Upper lobe of right lung (tissue), 1 donor: ENCODE data around the gene OSBPL10. TPM values are rescaled to one million over a fixed set of nuclear protein-coding genes. Genes with fewer than 3 reads are reported as not detected.

Experiments used
- ATAC-seq: fragments of 200-7000 bp; cut with Tn5 transposase; one replicate; pipeline ENCODE4 v1.9.1; 2020; ENCODE audit warnings: mild to moderate bottlenecking, moderate library complexity
- DNase-seq: peaks from one replicate; pipeline ENCODE4 v3.0.0-alpha.2; 2020
- H3K27ac ChIP-seq: fragments of 200-600 bp; one replicate; pipeline ENCODE4 v1.8.0; 2022
- H3K27me3 ChIP-seq: fragments of 200-600 bp; one replicate; pipeline ENCODE4 v1.8.0; 2022; ENCODE audit warnings: mild to moderate bottlenecking
- H3K36me3 ChIP-seq: fragments of 200-600 bp; one replicate; pipeline ENCODE4 v1.8.0; 2022
- H3K4me1 ChIP-seq: fragments of 200-600 bp; one replicate; pipeline ENCODE4 v1.8.0; 2022
- H3K4me3 ChIP-seq: fragments of 200-600 bp; one replicate; pipeline ENCODE4 v1.8.0; 2022; ENCODE audit warnings: mild to moderate bottlenecking
- H3K9me3 ChIP-seq: fragments of 200-600 bp; one replicate; pipeline ENCODE4 v1.8.0; 2022
- CTCF ChIP-seq: fragments of 200-600 bp; IDR thresholded peaks from one replicate; pipeline ENCODE4 v1.8.0; 2022; ENCODE audit warnings: antibody characterized with exemption
- intact Hi-C: fragments of 100-400 bp; cut with DNase I; formaldehyde crosslinking; loops from one replicate; pipeline ENCODE4 v1.11.0; 2022
- total RNA-seq: library from RNA; stranded (reverse); fragmentation: NEBNext Ultra II Directional; extraction: Animal tissue kit (Norgen Biotek cat#: 25700); gene quantifications from one replicate; pipeline ENCODE4 v1.2.1, GENCODE V29; 2021
- donor health status: DM: no; HTN: yes; CAD: no; lungs with severe emphysema.

Gene OSBPL10
- total RNA-seq, 1 donor from 2014 or later = 30.8 TPM

- TF ChIP-seq CTCF = no peak
- H3K4me3 ChIP-seq = no peak overlapping the region
- intact Hi-C loops = loop anchor here (10.0 kb wide), 1 partner anchor 142 kb away; no protein-coding TSS in a partner anchor
- H3K27me3 ChIP-seq = no peaks in the 10 kb centered on the region
- ATAC-seq = no peak
- no peak overlapping the region for H3K27ac ChIP-seq
- no peak for DNase-seq
- no peaks in the 10 kb centered on the region for H3K4me1 ChIP-seq
- peaks cover 71% of the 10 kb centered on the region for H3K36me3 ChIP-seq
- H3K9me3 ChIP-seq = no peaks in the 10 kb centered on the region
These were observed 358.3 kb downstream of the OSBPL10 start for GRCh38 chr3:31622636-31623288.

GRCh38 chr3:31621314-31621713 lies 359.7 kb downstream of the OSBPL10 start:
- intact Hi-C loops = loop anchor here (10.0 kb wide), 1 partner anchor 143 kb away; no protein-coding TSS in a partner anchor
- DNase-seq (no peak), ATAC-seq (no peak)
- Histone ChIP-seq H3K4me3 (no peak overlapping the region), H3K27ac (no peak overlapping the region), H3K27me3 (no peaks in the 10 kb centered on the region), H3K36me3 (peaks cover 63% of the 10 kb centered on the region), H3K9me3 (no peaks in the 10 kb centered on the region), H3K4me1 (no peaks in the 10 kb centered on the region)
- TF ChIP-seq CTCF = no peak

- Histone ChIP-seq H3K27ac (no peak overlapping the region), H3K9me3 (no peaks in the 10 kb centered on the region), H3K4me3 (no peak overlapping the region), H3K36me3 (peaks cover 58% of the 10 kb centered on the region), H3K4me1 (no peaks in the 10 kb centered on the region), H3K27me3 (no peaks in the 10 kb centered on the region)
- DNase-seq = no peak
- intact Hi-C loops = loop anchor here (10.0 kb wide), 1 partner anchor 144 kb away; no protein-coding TSS in a partner anchor
- TF ChIP-seq CTCF = no peak
- ATAC-seq = no peak
These were observed 360.4 kb downstream of the OSBPL10 start for GRCh38 chr3:31620656-31621055.

- Histone ChIP-seq H3K4me1 (peaks cover 12% of the 10 kb centered on the region), H3K9me3 (no peaks in the 10 kb centered on the region), H3K36me3 (peaks cover 36% of the 10 kb centered on the region), H3K27ac (no peak overlapping the region), H3K4me3 (no peak overlapping the region), H3K27me3 (no peaks in the 10 kb centered on the region)
- TF ChIP-seq CTCF = no peak
- intact Hi-C loops = no loop called here
- DNase-seq (no peak), ATAC-seq (no peak)
These were observed 364.4 kb downstream of the OSBPL10 start for GRCh38 chr3:31616711-31617110.

GRCh38 chr3:31615071-31615875 lies 365.8 kb downstream of the OSBPL10 start:
- H3K36me3 ChIP-seq = peaks cover 27% of the 10 kb centered on the region
- ATAC-seq = no peak

More at GRCh38 chr3:31615071-31615875, 365.8 kb downstream of the OSBPL10 start:
- TF ChIP-seq CTCF = no peak
- intact Hi-C loops = no loop called here
- no peak overlapping the region for H3K27ac ChIP-seq
- H3K4me1 ChIP-seq = peaks cover 12% of the 10 kb centered on the region
- H3K4me3 ChIP-seq = no peak overlapping the region
- no peaks in the 10 kb centered on the region for H3K27me3 ChIP-seq
- H3K9me3 ChIP-seq = no peaks in the 10 kb centered on the region
- no peak for DNase-seq
